Measurements from ENCODE around the gene RANBP1.
"Not testable (repeated sequence)": the region's sequence is repeated elsewhere in the genome, so short reads cannot be mapped to it uniquely, and the experiment has no call there.

Gene RANBP1

GRCh38 chr22:20155330-20156041 lies 39.6 kb downstream of the RANBP1 start:
- DNase-seq: no peak

DNA sequence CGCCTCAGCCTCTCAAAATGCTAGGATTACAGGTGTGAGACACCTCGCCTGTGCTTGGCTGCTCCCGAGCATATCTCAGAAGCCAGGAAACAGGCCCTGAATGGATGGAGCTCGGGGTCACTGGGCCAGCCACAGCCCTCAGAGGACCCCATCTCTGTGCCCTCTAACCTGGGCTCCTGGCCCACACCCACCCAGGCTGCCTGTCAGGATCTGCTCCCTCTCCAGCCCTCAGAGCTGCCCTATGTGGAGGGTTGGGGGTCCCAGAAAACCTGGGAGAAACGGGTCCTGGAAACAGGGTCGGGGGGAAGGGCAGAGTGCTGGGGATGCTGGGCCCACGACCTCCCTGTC lies 40.1 kb downstream of the RANBP1 start:
- DNase-seq: no peak

DNA sequence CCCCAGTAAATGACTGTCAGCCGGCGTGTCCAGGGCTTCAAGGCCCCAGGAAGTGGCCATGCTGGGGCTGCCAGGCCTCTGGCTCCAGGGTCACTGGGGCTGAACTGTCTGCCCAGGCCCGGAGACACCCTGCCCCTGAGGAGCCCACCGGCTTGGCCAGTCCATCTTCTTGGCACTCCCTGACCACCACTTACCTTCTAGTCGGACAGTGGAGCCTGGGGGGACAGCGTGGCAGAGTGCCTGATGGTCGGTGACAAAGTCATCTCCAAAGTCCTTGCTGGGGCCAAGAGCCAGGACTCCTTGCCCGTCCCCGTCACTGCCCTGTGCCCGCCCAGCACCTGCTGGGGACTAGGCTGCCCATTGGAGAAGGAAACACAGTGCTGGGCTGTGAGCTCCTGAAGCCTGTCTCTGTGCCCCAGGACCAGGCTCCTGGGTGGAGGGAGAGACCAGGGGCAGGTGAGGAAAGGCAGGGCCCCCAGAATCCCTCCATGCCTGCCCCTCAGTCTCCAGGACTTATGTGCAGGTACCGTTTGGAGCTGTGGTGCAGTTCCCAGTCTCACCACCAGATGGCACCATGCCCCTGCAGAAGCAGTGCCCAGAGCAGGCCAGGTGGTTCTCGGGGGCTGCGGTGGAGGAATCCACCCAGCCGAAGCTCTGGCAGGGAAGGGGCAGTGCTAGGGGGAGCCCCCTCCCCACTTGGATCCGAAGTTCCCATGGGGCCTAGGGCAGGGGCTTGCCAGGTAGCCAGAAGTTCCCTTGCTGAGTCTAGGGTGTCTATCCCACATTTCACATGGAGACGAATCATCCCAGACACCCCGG lies 40.9 kb downstream of the RANBP1 start:
- peak; percentile 88 for DNase-seq

DNA sequence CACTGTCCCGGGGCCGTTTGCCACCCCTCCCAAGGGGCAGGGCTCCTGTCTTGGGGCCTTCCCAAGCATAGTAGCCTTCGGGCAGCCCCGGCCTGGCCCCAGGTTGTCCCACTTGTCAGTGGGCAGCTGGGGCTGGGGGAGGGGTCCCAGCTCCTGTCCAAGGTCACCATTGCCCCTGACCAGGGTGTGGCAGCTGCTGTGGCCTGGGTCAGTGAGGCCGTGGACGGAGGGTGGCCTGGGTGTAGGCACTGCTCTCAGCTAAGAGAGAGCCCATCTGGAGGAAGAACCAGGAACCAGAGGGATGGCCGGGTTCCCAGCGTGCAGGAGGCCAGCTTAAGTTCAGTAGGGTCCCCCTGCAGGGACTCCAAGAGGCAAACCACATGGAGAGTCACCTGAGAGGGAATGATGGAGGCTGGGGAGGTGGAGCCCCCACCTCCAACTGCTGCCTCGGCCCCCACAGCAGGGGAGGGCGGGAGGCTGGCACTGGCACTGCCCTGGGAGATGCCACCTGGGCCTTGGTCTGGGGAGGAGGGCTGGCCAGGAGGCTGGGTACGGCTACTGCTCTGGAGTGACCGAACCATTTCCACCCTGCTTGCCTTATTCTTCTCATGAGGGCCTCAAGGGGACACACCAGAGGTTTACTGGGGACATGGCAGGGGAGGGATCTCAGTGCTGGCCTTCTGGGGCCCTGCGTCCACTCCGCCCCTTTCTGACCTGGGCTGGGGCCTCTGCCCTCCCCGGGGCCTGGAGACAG lies 41.7 kb downstream of the RANBP1 start:
- DNase-seq: no peak

GRCh38 chr22:20158391-20159036 lies 42.6 kb downstream of the RANBP1 start:
- DNase-seq: no peak

GRCh38 chr22:20159076-20159475 lies 43.2 kb downstream of the RANBP1 start:
- DNase-seq: no peak

DNA sequence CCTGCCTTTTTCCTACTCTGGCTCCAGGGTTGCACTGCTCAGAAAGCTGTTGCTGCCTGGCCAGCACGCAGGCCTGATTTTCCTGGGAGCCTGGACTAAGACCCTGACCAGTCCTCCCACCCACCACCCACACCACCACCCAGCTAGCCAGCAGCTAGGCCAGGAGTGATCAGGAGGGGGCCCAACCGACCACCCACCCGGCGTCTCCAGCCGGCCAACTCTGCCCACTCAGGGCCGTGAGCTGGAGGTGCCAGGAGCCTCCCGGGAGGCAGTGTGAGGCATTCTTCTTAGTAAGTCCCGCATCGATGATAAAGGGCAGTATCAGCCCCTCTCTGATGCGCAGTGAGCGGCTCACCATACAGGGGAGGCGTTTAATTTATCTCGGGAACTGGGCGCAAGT lies 43.6 kb downstream of the RANBP1 start:
- DNase-seq: not testable (repeated sequence)

DNA sequence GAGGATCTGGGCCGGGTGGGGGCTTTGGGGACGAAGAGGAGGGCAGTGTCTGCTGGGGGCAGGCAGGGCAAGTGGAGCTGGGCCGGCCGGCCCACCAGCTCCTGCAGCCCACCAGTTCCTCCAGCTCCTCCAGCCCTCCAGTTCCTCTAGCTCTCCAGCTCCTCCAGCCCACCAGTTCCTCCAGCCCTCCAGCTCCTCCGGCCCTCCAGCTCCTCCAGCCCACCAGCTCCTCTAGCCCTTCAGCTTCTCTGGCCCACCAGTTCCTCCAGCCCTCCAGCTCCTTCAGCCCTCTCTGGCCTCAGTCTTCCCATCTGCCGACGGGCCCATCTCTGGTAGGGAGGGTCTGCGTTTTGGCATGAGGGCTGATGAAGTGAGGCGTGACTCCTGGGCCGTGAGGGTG lies 44.1 kb downstream of the RANBP1 start:
- no peak for DNase-seq

DNA sequence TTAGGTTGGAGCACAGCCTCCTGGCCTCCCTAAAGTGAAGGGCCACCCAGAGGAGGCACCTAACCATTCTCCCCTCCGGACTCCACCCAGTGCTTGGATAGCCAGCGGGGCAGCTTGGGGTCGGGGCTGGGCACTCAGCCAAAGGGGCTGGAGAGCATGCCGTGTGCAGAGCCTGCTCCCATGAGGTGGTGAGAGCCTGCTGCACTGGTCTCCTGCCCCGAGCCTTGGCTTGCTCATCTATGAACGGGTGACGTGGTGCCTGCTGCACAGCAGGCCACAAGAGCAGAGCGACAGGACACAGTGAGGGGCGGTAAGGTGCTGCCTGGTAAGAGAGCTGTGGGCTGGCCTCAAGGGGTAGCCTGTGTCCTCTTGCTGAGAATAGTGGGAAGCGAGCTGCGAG lies 49.0 kb downstream of the RANBP1 start:
- no peak for DNase-seq

GRCh38 chr22:20165421-20165820 lies 49.5 kb downstream of the RANBP1 start:
- no peak for DNase-seq

DNA sequence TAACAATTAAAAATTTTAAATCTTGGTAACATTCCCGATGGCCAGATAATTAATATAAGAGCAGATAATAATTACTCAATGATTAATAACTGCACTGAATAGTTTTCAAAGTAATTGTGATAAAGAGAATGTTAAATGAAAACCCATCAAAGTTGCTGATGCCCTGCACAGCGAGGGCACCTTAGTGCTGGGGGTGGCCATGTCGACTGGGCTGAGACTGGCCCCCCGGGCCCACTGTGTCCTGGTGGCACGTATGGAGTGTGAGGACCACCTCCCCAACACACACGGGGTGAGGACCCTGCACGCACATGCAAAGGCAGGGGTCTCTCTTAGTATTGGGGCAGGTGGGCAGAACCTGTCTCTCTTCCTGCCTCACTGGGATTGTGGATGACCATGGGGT lies 50.0 kb downstream of the RANBP1 start:
- no peak for DNase-seq

DNA sequence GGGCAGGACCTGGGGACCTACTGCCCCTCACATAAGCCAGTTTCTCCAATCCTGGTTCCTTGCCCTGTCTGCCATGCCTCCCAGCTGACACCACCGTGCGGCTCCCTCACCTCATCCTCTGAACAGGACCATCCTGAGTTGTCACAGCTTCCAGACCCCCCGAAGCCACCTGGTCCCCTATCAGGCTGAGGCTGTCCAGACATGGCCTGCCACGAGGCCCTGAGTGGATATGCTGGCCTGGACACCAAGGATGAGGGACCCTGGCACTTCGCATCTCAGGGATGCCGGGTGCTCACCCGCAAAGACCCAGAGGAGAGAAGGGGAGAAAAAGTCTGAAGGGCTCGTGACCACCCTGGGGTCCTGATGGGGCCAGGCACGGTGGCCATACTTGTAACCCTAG lies 50.8 kb downstream of the RANBP1 start:
- DNase-seq: no peak

- no peak for DNase-seq
Observed at GRCh38 chr22:20167643-20168322, 51.9 kb downstream of the RANBP1 start.

DNA sequence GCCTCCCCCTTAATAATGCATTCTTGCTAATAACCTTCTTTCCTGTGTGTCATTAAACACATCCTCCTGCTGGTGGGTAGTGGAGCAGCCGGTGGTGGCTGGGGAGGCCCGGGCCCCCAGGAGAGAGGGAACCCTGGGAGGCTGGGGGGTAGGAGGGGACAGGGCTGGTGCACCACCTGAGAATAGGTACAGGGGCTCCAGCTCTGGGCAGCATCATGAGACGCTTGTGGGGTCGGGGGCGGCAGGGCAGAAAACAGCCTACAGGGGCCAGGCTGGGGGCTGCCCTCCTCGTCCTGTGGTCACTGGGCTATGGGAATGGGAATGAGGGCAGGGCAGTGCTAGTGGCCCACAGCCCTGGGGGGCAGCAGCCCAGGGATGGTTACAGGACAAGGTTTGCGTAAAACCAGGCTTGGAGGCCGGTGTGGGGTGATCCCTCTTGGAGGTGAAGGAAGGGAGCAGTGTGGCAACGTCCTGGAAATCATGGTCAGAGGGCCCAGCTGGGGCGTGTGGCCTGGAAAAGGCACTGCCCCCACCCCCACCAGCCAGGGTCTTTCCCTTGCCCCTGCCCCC lies 53.4 kb downstream of the RANBP1 start:
- no peak for DNase-seq

GRCh38 chr22:20170170-20170569 lies 54.3 kb downstream of the RANBP1 start:
- no peak for DNase-seq

- no peak for DNase-seq
Observed at GRCh38 chr22:20171288-20172140, 55.6 kb downstream of the RANBP1 start.

- no peak for DNase-seq
Observed at GRCh38 chr22:20172141-20172613, 56.3 kb downstream of the RANBP1 start.

GRCh38 chr22:20173246-20173645 lies 57.3 kb downstream of the RANBP1 start:
- DNase-seq: no peak

- DNase-seq: no peak
Observed at GRCh38 chr22:20173772-20174171, 57.9 kb downstream of the RANBP1 start.

DNA sequence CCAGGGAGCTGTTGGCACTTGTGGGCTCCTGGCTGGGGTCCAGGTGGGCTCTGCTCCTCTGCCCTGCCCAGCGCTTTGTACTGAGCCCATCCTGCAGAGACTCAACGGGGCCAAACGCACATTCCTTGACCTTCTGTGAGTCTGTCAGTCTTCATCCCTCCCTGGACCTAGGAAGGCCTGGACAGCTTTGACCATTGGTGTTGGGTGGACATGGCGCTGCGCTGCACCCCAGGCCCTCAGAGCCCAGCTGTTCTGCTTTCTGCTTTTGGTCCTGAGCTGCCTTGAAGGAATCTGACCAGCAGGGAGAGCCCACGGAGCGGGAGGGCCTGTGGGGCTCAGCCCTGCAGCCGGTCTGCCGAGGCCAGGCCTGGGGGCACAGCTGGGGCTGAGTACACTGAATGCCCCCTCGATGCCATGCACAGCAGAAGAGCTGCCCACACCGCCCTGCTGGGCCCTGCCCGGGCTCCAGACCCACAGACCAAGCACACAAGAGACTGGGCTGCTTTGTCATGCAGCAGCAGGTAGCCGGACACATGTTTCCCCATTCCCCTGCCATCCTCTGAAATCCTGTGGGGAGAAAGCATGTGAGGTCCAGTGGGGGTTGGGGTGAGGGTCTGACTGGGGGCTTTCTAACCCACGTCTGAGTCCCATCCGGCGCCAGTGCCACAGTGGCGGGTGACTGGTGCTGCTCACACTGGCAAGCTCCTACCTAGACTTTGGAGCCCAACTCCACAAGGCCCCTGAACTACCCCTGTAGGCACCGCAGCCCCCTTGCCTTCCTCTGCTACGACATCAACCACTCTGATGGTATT lies 59.1 kb downstream of the RANBP1 start:
- DNase-seq: no peak

GRCh38 chr22:20175597-20175900 lies 59.6 kb downstream of the RANBP1 start:
- DNase-seq: no peak
